Measurements from ENCODE around the gene TMEM131L. TPM values are rescaled to one million over a fixed set of nuclear protein-coding genes. Genes with fewer than 3 reads are reported as not detected.
"Not testable (repeated sequence)": the region's sequence is repeated elsewhere in the genome, so short reads cannot be mapped to it uniquely, and the experiment has no call there.

The TMEM131L gene
- total RNA-seq, 1 experiment from 2014 or later = 9.7 TPM

- DNase-seq (ENCODE audit: extremely low read depth, low read depth) = no peak
These were observed 72.6 kb downstream of the TMEM131L start for GRCh38 chr4:153538487-153539357.

- no peak for DNase-seq (ENCODE audit: extremely low read depth, low read depth)
These were observed 73.3 kb downstream of the TMEM131L start for GRCh38 chr4:153539422-153539821.

GRCh38 chr4:153541456-153542096, 75.4 kb downstream of the TMEM131L start:
- DNase-seq (ENCODE audit: extremely low read depth, low read depth) = no peak

- DNase-seq (ENCODE audit: extremely low read depth, low read depth) = no peak
These were observed 76.0 kb downstream of the TMEM131L start for GRCh38 chr4:153542131-153542530.

GRCh38 chr4:153542834-153543233, 76.7 kb downstream of the TMEM131L start:
- no peak for DNase-seq (ENCODE audit: extremely low read depth, low read depth)

GRCh38 chr4:153543351-153543750, 77.2 kb downstream of the TMEM131L start:
- DNase-seq (ENCODE audit: extremely low read depth, low read depth) = no peak

GRCh38 chr4:153545822-153546221, 79.7 kb downstream of the TMEM131L start:
- no peak for DNase-seq (ENCODE audit: extremely low read depth, low read depth)

GRCh38 chr4:153546280-153546679, 80.1 kb downstream of the TMEM131L start:
- no peak for DNase-seq (ENCODE audit: extremely low read depth, low read depth)

- DNase-seq (ENCODE audit: extremely low read depth, low read depth) = no peak
These were observed 81.4 kb downstream of the TMEM131L start for GRCh38 chr4:153547520-153547919.

- not testable (repeated sequence) for DNase-seq (ENCODE audit: extremely low read depth, low read depth)
These were observed 82.7 kb downstream of the TMEM131L start for GRCh38 chr4:153548907-153549306.

- DNase-seq (ENCODE audit: extremely low read depth, low read depth) = no peak
These were observed 83.2 kb downstream of the TMEM131L start for GRCh38 chr4:153549405-153549804.

- DNase-seq (ENCODE audit: extremely low read depth, low read depth) = no peak
These were observed 87.1 kb downstream of the TMEM131L start for GRCh38 chr4:153553155-153553818.

GRCh38 chr4:153553819-153554170, 87.6 kb downstream of the TMEM131L start:
- DNase-seq (ENCODE audit: extremely low read depth, low read depth) = no peak

- DNase-seq (ENCODE audit: extremely low read depth, low read depth) = no peak
These were observed 89.7 kb downstream of the TMEM131L start for GRCh38 chr4:153555730-153556434.

GRCh38 chr4:153556435-153556815, 90.3 kb downstream of the TMEM131L start:
- DNase-seq (ENCODE audit: extremely low read depth, low read depth) = no peak

- DNase-seq (ENCODE audit: extremely low read depth, low read depth) = no peak
These were observed 94.7 kb downstream of the TMEM131L start for GRCh38 chr4:153560908-153561307.

GRCh38 chr4:153564630-153565525, 98.7 kb downstream of the TMEM131L start:
- no peak for DNase-seq (ENCODE audit: extremely low read depth, low read depth)

GRCh38 chr4:153566631-153567150, 100.5 kb downstream of the TMEM131L start:
- no peak for DNase-seq (ENCODE audit: extremely low read depth, low read depth)

- not testable (repeated sequence) for DNase-seq (ENCODE audit: extremely low read depth, low read depth)
These were observed 101.5 kb downstream of the TMEM131L start for GRCh38 chr4:153567660-153568059.

All from NCI-H460 (cell line).